Epithelial cell of proximal tubule (primary cell): ENCODE measurements around the gene MSMB. TPM values are rescaled to one million over a fixed set of nuclear protein-coding genes. Genes with fewer than 3 reads are reported as not detected.

Experiments
- DNase-seq: peaks from one replicate; pipeline ENCODE4 v3.0.0-alpha.2; 2011; ENCODE audit warnings: low read depth
- H3K4me3 ChIP-seq: 2 replicates; pipeline ENCODE4 v1.5.1; 2011; ENCODE audit warnings: low read depth, mild to moderate bottlenecking, low read length
- CTCF ChIP-seq: conservative IDR thresholded peaks from 2 replicates; pipeline ENCODE4 v1.5.1; 2012; ENCODE audit warnings: low read depth, mild to moderate bottlenecking, low read length
- total RNA-seq: library from RNA; depleted of rRNA; stranded (reverse); fragments of >200 nt; gene quantifications from 2 replicates; pipeline ENCODE4 v1.2.3, GENCODE V29; 2015

Gene MSMB
- total RNA-seq, 1 donor from 2014 or later, result not detected

GRCh38 chr10:46077731-46078413 is 31.8 kb upstream of the MSMB start:
- DNase-seq, result no peak
- TF ChIP-seq CTCF, result no peak

GRCh38 chr10:46077141-46077554 is 31.1 kb upstream of the MSMB start:
- DNase-seq, result no peak
- TF ChIP-seq CTCF, result no peak
- H3K4me3 ChIP-seq, result no peak overlapping the region

More at GRCh38 chr10:46077731-46078413, 31.8 kb upstream of the MSMB start:
- no peak overlapping the region for H3K4me3 ChIP-seq

- no peak overlapping the region for H3K4me3 ChIP-seq
- TF ChIP-seq CTCF, result no peak
- DNase-seq, result no peak
These were observed 29.8 kb upstream of the MSMB start for GRCh38 chr10:46075869-46076268.

- H3K4me3 ChIP-seq, result no peak overlapping the region
- DNase-seq, result no peak
- no peak for TF ChIP-seq CTCF
These were observed 28.3 kb upstream of the MSMB start for GRCh38 chr10:46074196-46074946.

- no peak overlapping the region for H3K4me3 ChIP-seq
- DNase-seq, result no peak
- TF ChIP-seq CTCF, result no peak
These were observed 27.5 kb upstream of the MSMB start for GRCh38 chr10:46073564-46073963.

GRCh38 chr10:46070749-46071148 is 24.7 kb upstream of the MSMB start:
- TF ChIP-seq CTCF, result no peak
- no peak for DNase-seq
- H3K4me3 ChIP-seq, result no peak overlapping the region
